ENCODE measurements around the gene LRRD1.
"Not testable (repeated sequence)": the region's sequence is repeated elsewhere in the genome, so short reads cannot be mapped to it uniquely, and the experiment has no call there.

Gene LRRD1

DNA sequence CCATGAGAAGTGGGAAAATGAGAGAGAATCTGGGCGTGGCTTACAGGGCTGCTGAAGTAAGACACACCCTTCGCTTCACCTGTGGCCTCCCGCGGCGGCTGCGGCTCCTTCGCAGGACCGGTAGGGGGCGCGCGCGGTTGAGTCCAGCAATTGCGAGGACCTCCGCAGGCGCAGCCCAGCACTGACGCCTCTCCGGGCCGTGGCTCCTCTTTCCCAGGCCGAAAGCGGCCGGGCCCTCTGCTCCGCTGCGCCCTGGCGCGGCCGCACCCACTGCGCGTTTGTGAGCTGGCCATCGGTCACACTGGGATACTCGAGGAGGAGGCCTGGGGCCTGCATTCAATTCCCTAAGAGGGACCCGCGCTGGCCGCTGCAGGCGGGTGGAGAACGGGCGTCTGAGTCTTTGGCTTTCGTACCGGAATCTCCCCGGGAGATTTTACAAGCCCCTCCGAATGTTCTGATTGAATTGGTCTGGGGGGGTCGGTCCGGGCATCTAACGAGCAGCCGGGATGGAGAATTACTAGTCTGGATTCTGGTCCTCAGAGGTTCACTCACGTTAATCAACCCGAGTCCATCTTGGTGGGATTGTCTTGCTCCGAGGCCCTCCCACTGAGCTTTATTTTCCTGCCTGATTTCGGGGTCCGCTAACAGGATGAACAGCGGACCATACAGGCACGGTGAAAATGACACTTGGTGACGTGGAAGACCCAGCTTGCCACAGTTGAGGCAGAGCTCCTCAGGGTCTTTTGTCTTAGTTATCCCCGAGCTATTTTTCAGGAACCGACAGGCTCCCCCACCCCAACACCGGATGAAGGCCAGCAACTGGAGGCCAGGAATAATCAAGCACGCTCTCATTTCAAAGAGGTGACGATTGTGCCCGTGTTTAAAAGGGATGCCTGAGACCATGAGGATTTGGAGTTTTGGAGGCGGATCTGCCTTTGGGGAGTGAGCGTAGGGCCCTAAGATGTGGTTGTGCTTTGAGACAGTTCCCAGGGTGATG is at the start of gene LRRD1:
TSS of gene LRRD1 (minus strand) at position 215 of the 997 bp plus-strand sequence. CDS start 13,940 bp downstream, outside the sequence.
- peak; percentile 94 for DNase-seq (ENCODE audit: low spot score)

DNA sequence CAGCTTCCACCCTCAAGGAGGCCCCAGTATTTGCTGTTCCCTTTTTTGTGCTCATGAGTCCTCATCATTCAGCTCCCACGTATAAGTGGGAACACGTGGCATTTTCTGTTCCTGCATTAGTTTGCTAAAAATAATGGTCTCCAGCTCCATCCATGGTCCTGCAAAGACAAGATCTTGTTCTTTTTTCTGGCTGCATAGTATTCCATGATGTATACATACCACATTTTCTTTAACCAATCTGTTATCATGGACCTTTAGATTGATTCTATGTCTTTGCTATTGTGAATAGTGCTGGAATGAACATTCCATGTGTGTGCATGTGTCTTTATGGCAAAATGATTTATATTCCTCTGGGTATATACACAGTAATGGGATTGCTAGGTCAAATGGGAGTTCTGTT is 49.8 kb upstream of the LRRD1 start:
- DNase-seq (ENCODE audit: low spot score): no peak

DNA sequence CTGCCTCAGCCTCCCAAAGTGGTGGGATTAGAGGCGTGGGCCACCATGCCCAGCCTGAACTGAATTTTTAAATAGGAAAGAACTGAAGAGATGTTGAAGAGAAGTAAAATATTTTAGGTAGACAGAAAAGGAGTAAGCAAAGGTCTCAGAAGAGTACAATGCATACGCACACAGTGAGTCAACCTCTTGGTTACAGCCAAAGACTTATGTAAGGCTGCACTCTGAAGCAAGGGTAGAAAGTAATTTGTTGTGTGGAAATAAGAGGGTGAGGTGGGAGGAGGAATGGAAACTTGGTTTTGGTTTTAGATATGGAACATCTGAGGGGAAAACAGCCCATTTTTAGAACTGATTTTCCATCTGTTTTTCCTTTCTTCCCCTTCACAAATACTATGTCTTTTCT is 49.2 kb upstream of the LRRD1 start:
- no peak for DNase-seq (ENCODE audit: low spot score)

DNA sequence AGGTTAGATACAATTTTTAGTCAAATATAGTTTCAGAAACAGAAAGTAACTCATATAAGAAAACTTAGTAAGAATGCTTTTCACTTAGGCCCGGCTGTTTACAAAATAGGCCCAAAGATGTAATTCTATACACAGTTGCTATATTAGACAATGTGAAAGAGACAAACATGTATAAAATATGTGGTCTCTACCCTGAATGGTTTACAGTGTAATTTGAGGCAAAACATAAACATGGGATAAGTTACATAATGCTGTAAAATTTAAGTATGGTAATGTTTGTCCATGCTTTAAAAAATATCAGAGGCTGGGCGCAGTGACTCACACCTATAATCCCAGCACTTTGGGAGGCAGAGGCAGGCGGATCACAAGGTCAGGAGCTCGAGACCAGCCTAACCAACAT is 48.0 kb upstream of the LRRD1 start:
- DNase-seq (ENCODE audit: low spot score): no peak

DNA sequence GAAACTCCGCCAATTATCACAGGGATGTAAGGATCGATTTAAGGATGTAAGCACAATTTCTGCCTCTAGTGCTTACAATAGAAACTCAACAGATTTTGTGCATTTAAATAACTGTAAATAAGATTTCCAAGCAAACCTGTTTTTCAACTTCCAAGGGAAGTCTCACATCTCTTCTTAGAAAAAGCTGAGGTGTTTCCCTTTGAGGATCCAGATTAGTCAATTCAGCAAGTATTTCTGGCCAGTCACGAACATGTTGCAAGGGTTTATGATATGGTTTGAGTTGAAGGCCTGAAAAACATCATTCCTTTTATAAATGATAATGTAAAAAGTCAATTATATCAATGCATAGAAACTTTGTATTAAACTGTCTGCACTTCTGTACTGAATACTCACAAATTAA is 42.8 kb upstream of the LRRD1 start:
- DNase-seq (ENCODE audit: low spot score): no peak

DNA sequence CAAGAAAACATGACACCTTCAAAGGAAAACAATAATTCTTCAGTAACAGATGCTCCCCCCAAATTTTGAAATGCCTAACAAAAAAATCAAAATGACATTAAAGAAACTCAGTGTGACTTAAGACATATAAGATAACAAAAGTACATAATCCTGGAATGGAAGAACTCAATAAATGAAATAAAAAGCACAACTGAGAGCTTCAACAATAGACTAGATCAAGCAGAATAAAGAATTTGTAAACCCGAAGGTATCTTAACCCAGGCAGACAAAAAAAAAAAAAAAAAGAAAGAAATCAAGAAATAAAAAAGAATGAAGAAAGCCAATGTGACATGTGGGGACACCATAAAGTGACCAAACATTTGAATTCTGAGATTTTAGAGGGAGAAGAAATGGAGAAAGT is 27.7 kb upstream of the LRRD1 start:
- no peak for DNase-seq (ENCODE audit: low spot score)

DNA sequence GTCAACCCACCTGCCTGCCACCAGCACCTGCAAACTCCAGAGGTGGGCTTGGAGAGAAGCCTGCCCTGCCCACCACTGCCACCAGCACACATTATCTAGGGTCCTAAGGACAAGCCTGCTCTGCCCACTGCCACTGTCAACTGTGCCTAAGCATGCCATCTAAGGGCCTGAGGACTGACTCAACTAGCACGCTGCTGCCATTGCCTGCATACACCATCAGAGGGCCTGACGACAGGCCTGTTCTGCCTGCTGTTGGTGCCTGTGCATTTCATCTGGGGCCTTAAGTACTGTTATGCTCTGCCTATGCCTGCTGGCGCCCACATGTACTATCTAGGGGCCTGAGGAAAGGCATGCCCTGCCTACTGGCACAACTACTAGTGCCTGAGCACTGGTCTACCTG is 27.0 kb upstream of the LRRD1 start:
- DNase-seq (ENCODE audit: low spot score): peak; percentile 16

DNA sequence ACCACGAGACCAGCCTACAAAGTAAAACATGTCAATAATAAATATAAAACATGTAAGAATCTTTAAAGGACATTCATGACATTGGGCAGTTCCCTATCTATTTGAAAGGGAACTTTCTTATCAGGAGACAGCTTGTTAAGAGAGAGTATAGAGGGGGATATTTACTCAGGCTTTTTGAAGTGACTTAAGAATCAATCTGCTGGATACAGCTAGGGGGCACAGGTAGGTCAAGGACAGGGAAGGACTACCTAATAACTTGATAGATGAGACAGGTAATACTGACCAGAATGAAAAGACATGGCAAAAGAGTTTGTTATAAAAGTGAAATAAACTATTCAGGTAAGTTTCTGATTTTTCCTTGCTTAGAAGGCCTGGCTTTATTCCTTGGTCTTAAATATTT is 21.8 kb upstream of the LRRD1 start:
- DNase-seq (ENCODE audit: low spot score): no peak

DNA sequence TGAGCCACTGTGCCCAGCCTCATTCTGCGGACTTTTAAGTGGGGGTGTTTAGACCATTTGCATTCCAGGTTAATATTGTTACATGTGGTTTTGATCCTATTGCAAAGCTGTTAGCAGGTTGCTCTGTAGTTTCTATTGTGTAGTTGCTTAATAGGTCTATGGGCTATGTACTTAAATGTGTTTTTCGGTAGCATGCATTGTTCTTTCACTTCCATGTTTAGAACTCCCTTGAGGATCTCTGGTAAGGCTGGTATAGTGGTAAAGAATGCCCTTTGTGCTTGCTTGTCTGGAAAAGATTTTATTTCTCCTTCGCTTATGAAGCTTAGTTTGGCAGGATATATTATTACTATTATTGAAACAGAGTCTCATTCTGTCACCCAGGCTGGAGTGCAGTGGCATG is 13.4 kb upstream of the LRRD1 start:
- no peak for DNase-seq (ENCODE audit: low spot score)

DNA sequence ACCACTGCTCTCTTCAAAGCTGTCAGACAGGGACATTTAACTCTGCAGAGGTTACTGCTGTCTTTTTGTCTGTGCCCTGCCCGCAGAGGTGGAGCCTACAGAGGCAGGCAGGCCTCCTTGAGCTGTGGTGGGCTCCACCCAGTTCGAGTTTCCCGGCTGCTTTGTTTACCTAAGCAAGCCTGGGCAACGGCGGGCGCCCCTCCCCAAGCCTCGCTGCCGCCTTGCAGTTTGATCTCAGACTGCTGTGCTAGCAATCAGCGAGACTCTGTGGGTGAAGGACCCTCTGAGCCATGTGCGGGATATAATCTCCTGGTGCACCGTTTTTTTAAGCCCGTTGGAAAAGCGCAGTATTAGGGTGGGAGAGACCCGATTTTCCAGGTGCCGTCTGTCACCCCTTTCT is 10.3 kb upstream of the LRRD1 start:
- DNase-seq (ENCODE audit: low spot score): not testable (repeated sequence)

DNA sequence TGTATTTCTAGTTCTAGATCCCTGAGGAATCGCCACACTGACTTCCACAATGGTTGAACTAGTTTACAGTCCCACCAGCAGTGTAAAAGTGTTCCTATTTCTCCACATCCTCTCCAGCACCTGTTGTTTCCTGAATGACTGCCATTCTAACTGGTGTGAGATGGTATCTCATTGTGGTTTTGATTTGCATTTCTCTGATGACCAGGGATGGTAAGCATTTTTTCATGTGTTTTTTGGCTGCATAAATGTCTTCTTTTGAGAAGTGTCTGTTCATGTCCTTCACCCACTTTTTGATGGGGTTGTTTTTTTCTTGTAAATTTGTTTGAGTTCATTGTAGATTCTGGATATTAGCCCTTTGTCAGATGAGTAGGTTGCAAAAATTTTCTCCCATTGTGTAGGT is 5.4 kb upstream of the LRRD1 start:
- not testable (repeated sequence) for DNase-seq (ENCODE audit: low spot score)

DNA sequence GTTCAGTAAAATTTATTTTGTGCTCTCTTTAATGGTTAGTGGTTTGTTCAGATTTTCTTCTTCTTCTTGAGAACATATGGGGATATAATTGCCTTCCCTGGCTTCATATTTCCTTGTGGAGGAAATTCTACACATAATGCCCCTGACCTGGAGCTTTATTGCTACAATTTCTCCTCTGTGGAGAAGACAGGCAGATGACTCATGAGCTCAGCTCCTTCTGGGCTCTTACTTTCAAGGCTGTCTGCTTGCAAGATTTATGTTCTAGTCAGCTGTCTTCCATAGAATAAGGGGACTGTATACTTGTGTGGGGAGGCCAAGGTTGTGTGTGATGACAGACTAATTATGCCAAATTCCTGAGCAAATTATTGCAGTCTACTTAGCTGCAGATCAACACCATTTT is 1.6 kb downstream of the LRRD1 start:
- no peak for DNase-seq (ENCODE audit: low spot score)

DNA sequence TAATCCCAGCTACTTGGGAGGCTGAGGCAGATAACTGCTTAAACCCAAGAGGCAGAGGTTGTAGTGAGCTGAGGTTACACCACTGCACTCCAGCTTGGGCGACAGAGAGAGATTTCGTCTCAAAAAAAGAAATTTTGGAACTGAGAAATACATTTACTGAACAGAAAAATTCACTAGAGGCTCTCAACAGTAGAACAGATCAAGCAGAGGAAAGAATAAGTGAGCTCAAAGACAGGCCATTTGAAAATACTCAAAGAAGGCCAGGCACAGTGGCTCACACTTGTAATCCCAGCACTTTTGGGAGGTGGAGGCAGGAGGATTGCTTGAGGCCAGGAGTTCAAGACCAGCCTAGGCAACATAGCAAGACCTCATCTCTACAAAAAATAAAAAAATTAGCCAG is 9.4 kb downstream of the LRRD1 start:
- DNase-seq (ENCODE audit: low spot score): not testable (repeated sequence)

DNA sequence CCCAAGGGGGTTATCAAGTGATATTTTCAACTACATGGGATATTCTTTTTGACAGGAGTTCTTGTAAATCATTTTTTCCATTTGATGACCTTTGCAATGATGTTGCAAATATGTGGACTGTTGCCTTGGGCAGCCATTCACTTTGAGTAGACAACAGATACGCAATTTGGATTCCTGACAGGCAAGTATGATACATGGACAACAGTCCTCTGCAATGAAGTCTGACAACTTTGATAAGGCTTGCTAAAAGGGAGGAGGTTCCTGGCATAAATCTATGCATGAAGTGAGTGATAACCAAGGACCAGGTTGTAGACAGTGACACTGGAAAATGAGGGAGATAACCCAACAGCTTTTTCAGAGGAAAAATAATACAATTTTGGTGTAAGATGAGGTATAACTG is 17.7 kb downstream of the LRRD1 start:
- DNase-seq (ENCODE audit: low spot score): no peak

DNA sequence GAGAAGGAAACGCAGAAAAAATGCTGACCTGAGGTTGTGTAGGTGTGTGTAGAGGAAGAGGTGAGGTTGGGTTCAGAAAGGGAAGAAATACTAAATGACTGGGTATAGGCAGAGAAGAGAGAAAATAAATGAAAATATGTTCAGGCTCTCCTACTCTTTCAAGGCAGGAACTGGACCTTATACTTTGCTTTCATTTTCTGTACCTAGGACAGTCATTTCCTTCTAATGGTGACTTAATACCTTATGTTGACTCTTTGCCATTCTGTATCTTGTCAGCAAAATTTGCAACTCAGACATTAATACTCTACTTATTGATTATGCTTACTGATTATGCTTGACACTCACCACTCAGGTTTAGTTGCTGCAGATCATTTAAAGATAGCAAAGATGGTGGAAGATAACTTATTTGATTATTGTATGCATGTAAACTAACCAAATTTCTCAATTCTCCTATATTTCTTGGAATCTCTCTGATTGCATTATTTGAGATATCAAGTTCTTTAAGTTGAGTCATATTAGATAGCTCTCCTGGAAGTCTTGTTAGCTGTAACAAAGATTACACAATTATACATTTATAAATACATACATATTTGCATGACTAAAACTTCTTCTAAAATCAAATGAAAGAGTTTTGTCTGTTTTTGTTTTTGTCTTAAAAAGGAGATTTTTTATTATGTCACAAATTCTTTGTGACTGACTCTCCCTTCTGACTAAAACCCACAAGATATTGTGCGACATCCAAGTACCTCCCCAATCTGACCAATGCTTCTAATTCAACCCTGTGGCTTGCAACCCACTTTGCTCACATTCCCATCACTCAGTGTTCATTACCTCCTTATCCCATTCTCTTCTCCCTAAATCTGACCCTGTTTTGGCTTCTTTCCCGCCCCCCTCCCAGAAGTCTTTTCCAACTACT is 20.0 kb downstream of the LRRD1 start:
- no peak for DNase-seq (ENCODE audit: low spot score)

DNA sequence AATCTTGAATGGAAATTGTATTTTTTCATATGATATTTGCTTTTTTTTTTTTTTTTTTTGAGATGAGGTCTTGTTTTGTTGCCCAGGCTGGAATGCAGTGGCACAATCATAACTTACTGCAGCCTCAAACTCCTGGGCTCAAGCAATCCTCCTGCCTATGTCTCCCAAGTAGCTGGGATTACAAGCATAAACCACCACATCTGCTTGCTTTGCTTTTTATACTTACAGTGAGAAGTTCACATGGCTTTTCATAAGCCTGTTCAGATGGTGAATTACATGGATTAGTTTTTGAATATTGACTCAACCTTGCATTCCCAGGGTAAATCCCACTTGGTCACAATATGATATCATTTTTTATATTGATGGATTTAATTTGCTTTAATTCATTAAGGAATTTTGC is 22.0 kb downstream of the LRRD1 start:
- DNase-seq (ENCODE audit: low spot score): peak; percentile 34

DNA sequence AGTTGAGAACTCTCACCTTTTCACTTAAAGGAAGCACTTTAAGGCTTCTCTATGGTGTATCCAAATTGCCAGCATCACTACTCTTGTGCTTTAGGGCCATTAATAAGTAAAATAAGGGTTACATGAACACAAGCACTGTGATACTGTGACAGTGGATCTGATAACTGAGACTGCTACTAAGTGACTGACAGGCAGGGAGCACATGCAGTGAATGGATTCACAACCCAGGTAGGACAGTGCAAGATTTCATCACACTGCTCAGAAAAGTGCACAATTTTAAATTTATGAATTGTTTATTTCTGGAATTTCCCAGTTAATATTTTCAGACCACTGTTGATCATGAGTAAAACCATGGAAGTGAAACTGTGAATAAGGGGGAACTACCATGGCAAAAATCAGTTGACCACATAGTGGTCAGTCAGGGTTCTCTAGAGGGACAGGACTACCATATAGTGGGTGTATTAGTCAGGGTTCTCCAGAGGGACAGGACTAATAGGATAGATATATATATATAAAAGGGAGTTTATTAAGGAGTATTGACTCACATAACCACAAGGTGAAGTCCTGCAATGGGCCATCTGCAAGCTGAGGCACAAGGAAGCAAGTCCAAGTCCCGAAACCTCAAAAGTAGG is 23.7 kb downstream of the LRRD1 start:
- no peak for DNase-seq (ENCODE audit: low spot score)

DNA sequence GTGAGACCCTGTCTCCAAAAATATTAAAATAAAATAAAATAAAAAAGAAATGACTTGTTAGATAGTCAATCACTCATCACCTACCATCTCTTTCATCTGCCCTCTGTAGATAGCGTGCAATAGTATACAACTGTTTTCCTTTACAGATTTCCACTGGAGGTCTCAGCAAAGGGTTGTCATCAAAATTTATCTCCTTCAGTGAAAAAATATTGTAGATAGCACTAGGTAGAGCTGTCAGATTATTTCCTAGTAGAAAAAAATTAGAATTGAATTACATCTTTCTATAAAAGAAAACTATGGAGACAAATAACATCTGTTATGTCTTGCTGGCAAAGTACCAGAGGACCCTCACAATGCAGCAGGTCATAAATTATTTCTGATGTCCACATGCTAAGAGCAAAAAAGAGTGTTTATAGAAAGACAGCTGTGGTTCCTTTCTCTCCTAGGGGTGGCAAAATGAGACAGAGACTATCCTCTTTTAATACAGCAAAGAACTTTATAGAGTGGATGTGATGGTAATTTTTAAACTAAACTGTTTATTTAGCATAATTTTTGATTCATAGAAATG is 28.4 kb downstream of the LRRD1 start:
- no peak for DNase-seq (ENCODE audit: low spot score)

DNA sequence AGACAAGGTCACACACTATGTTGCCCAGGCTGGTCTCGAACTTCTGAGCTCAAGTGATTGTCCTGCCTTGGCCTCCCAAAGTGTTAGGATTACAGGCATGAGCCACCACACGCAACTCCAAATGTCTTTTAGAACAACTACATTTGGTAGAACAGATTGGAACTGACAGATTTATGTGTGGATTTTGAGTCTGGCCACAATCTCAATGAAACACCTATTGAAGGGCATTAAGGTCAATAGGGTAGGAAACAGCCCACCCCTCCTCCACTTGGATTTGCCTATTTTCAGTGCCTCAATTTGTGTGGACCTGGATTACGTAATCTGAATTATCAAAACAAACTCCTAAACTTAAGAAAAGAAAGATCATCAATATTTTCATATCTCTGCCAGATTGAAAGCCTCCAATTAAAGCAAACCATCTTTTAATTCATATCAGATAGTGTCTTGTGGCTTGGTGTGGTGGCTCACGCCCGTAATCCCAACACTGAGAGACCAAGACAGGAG is 29.2 kb downstream of the LRRD1 start:
- DNase-seq (ENCODE audit: low spot score): no peak

DNA sequence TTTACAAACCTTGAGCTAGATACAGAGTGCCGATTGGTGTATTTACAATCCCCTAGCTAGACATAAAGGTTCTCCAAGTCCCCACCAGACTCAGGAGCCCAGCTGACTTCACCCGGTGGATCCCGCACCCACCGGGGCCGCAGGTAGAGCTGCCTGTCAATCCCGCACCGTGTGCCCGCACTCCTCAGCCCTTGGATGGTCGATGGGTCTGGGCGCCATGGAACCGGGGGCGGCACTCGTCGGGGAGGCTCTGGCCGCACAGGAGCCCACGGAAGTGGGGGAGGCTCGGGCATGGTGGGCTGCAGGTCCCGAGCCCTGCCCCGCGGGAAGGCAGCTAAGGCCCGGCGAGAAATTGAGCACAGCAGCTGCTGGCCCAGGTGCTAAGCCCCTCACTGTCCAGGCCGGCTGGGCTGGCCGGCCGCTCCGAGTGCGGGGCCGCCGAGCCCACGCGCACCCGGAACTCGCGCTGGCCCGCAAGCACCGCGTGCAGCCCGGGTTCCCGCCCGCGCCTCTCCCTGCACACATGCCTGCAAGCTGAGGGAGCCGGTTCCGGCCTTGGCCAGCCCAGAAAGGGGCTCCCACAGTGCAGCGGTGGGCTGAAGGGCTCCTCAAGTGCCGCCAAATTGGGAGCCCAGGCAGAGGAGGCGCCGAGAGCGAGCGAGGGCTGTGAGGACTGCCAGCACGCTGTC is 35.6 kb downstream of the LRRD1 start:
- DNase-seq (ENCODE audit: low spot score): not testable (repeated sequence)

DNA sequence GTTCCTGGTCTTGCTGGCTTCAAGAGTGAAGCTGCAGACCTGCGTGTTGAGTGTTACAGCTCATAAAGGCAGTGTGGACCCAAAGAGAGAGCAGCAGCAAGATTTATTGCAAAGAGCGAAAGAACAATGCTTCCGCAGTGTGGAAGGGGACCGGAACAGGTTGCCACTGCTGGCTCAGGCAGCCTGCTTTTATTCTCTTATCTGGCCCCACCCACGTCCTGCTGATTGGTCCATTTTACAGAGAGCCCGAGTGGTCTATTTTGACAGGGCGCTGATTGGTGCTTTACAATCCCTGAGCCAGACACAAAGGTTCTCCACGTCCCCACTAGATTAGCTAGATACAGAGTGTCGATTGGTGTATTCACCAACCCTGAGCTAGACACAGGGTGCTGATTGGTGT is 36.2 kb downstream of the LRRD1 start:
- not testable (repeated sequence) for DNase-seq (ENCODE audit: low spot score)

Measured in D341Med (cell line).